Measurements from ENCODE around the gene HOXA2.

HOXA2 gene

GRCh38 chr7:27141137-27141922 lies 38.8 kb upstream of the HOXA2 start (continued):
- TF ChIP-seq, protein P1, sequence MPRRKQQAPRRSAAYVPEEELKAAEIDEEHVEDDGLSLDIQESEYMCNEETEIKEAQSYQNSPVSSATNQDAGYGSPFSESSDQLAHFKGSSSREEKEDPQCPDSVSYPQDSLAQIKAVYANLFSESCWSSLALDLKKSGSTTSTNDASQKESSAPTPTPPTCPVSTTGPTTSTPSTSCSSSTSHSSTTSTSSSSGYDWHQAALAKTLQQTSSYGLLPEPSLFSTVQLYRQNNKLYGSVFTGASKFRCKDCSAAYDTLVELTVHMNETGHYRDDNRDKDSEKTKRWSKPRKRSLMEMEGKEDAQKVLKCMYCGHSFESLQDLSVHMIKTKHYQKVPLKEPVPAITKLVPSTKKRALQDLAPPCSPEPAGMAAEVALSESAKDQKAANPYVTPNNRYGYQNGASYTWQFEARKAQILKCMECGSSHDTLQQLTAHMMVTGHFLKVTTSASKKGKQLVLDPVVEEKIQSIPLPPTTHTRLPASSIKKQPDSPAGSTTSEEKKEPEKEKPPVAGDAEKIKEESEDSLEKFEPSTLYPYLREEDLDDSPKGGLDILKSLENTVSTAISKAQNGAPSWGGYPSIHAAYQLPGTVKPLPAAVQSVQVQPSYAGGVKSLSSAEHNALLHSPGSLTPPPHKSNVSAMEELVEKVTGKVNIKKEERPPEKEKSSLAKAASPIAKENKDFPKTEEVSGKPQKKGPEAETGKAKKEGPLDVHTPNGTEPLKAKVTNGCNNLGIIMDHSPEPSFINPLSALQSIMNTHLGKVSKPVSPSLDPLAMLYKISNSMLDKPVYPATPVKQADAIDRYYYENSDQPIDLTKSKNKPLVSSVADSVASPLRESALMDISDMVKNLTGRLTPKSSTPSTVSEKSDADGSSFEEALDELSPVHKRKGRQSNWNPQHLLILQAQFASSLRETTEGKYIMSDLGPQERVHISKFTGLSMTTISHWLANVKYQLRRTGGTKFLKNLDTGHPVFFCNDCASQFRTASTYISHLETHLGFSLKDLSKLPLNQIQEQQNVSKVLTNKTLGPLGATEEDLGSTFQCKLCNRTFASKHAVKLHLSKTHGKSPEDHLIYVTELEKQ (tag by site-specific recombination; IDR thresholded peaks at IDR 0.05; ENCODE audit: borderline replicate concordance), result no peak
- TF ChIP-seq ZNF544 (tag by site-specific recombination; IDR thresholded peaks at IDR 0.05) (no peak), ZNF404 (tag by site-specific recombination; IDR thresholded peaks at IDR 0.05) (no peak), HOXC10 (CRISPR knock-in tag; IDR thresholded peaks at IDR 0.05) (no peak), ZNF571 (tag by site-specific recombination; IDR thresholded peaks at IDR 0.05) (no peak), ZBTB26 (tag by site-specific recombination; optimal IDR thresholded peaks at IDR 0.05) (no peak), ZNF560 (tag by site-specific recombination; IDR thresholded peaks at IDR 0.05; ENCODE audit: borderline replicate concordance) (no peak)
- TF ChIP-seq, protein P2, sequence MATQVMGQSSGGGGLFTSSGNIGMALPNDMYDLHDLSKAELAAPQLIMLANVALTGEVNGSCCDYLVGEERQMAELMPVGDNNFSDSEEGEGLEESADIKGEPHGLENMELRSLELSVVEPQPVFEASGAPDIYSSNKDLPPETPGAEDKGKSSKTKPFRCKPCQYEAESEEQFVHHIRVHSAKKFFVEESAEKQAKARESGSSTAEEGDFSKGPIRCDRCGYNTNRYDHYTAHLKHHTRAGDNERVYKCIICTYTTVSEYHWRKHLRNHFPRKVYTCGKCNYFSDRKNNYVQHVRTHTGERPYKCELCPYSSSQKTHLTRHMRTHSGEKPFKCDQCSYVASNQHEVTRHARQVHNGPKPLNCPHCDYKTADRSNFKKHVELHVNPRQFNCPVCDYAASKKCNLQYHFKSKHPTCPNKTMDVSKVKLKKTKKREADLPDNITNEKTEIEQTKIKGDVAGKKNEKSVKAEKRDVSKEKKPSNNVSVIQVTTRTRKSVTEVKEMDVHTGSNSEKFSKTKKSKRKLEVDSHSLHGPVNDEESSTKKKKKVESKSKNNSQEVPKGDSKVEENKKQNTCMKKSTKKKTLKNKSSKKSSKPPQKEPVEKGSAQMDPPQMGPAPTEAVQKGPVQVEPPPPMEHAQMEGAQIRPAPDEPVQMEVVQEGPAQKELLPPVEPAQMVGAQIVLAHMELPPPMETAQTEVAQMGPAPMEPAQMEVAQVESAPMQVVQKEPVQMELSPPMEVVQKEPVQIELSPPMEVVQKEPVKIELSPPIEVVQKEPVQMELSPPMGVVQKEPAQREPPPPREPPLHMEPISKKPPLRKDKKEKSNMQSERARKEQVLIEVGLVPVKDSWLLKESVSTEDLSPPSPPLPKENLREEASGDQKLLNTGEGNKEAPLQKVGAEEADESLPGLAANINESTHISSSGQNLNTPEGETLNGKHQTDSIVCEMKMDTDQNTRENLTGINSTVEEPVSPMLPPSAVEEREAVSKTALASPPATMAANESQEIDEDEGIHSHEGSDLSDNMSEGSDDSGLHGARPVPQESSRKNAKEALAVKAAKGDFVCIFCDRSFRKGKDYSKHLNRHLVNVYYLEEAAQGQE (tag by site-specific recombination; IDR thresholded peaks at IDR 0.05), result no peak

DNA sequence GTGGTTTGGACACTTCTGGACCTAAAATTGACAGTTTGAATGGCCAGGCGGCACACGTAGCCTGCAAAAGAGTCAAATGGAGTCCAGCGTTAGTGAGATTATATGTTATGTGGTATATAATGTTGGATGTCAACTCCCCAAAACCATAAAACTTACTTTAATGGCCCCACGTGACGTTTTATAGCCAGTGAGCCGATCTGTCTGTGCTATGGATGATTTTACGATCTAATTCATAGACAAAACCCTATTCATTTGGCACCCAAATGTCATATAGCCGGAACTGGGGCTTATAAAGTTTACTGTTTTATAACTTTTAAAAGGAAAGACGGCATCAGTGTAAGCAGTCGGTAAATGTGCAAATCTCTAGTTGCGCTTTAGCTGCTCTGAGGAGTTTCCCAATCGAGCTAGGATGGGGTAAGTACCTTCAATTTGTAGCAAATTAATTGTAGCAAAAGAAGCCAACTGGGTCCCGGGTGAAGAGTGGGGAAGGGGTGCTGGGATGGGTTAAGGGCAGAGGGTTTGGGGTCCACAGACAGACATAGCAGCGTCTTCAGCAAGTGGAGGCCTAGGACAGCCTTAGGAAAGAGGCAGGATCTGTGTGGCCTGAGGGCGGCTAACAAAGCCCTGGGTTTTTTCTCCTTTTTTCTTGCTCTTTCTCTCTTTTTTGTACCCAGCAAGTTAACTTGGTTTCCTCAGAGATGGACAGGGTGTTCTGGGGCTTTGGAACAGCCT lies 37.8 kb upstream of the HOXA2 start:
- ChIA-PET CTCF (interaction anchor here (0.6 to 4.4 kb wide), 11 partner anchors 8 to 460 kb away, joined by 3 to 26 read pairs (median 7); partner anchors contain the start of gene HOXA4), POLR2A (interaction anchor here (1.3 kb wide), 1 partner anchor 21 kb away, joined by 3 read pairs; no protein-coding TSS in a partner anchor)
- H3K36me3 ChIP-seq (ENCODE audit: control insufficient read depth in 2 of 2, insufficient read depth in 1 of 2, low read length in 2 of 2), result peaks cover 0 to 48% of the 10 kb centered on the region in 2 experiments; a peak in 1 of 3 replicates
- H3K27ac ChIP-seq (ENCODE audit: extremely low read depth, low read depth, low read length), result peak overlapping the region; percentile 98
- no peak overlapping the region for H3K4me3 ChIP-seq (ENCODE audit: low read depth, low read length)
- H3K4me1 ChIP-seq (ENCODE audit: control insufficient read depth, insufficient read depth, low read length), result peaks cover 33% of the 10 kb centered on the region
- no peaks in the 10 kb centered on the region for H3K9me3 ChIP-seq (ENCODE audit: control insufficient read depth, insufficient read depth, low read depth, low read length)
- TF ChIP-seq ZBTB7A (tag by site-specific recombination; IDR thresholded peaks at IDR 0.05; ENCODE audit: low read depth) (no peak), REPIN1 (tag by site-specific recombination; IDR thresholded peaks at IDR 0.05; ENCODE audit: low read depth) (no peak), ZNF274 (IDR thresholded peaks at IDR 0.05; ENCODE audit: low read length) (no peak), ZNF274 (tag by site-specific recombination; IDR thresholded peaks at IDR 0.05; ENCODE audit: borderline replicate concordance) (no peak), HIC1 (tag by site-specific recombination; IDR thresholded peaks at IDR 0.05) (no peak), ZNF2 (tag by site-specific recombination; IDR thresholded peaks at IDR 0.05) (no peak; the same call in 1 of the 2 replicates), ZNF530 (tag by site-specific recombination; IDR thresholded peaks at IDR 0.05; ENCODE audit: low read depth) (no peak), OSR2 (tag by site-specific recombination; IDR thresholded peaks at IDR 0.05) (peak; percentile 82), ZNF140 (tag by site-specific recombination; IDR thresholded peaks at IDR 0.05) (no peak), TCF7L2 (IDR thresholded peaks at IDR 0.05; ENCODE audit: borderline replicate concordance, low read depth, low read length) (peak; percentile 58; the same call in 1 of the 2 replicates), ZNF473 (tag by site-specific recombination; IDR thresholded peaks at IDR 0.05) (no peak), YY1 (tag by site-specific recombination; IDR thresholded peaks at IDR 0.05) (peak; percentile 37; the same call in 1 of the 2 replicates), MYNN (tag by site-specific recombination; IDR thresholded peaks at IDR 0.05; ENCODE audit: borderline replicate concordance) (no peak; the same call in 1 of the 2 replicates), ZBTB8A (tag by site-specific recombination; IDR thresholded peaks at IDR 0.05) (peak; percentile 28; the same call in 1 of the 2 replicates)
- TF ChIP-seq, protein P3, sequence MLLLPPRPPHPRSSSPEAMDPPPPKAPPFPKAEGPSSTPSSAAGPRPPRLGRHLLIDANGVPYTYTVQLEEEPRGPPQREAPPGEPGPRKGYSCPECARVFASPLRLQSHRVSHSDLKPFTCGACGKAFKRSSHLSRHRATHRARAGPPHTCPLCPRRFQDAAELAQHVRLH (tag by site-specific recombination; IDR thresholded peaks at IDR 0.05), result peak; percentile 94

All from HEK293 (cell line).